Measurements from ENCODE around the gene AOC1.

Gene AOC1

DNA sequence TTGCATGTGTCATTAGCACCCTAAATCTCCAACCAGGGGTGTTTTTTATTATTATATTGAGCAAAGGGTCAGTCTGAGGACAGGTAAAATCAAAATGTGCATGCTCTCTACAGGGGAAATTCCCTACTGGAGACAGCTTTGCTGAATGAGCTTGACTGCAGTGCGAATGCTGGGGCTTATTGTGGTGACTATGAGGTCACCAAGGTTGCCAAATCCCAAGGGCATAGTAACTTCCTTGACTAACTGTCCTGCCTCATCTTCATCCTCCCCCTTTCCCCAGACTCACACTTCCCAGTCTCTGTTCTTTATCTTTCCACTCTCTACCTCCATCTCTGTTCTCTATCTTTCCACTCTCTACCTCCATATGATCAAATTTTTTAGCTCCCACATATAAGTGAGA lies 22.9 kb upstream of the AOC1 start:
- Histone ChIP-seq H3K79me1 (ENCODE audit: low read length) (no peaks in the 10 kb centered on the region), H4K5ac (ENCODE audit: low read length) (no peak overlapping the region), H2AK5ac (ENCODE audit: low read length) (no peak overlapping the region), H3K9ac (ENCODE audit: low read length) (no peak overlapping the region), H3K4me2 (ENCODE audit: low read length) (no peak overlapping the region), H4K8ac (ENCODE audit: low read depth, low read length) (no peak overlapping the region), H3K4me1 (ENCODE audit: control insufficient read depth, low read depth, low read length) (no peaks in the 10 kb centered on the region), H3K4me3 (ENCODE audit: low read length) (no peak overlapping the region), H2BK5ac (ENCODE audit: low read length) (no peak overlapping the region), H3K4ac (ENCODE audit: low read depth, low read length) (no peak overlapping the region), H3K23ac (ENCODE audit: low read length) (no peak overlapping the region), H3K79me2 (ENCODE audit: control insufficient read depth, insufficient read depth, low read length) (no peaks in the 10 kb centered on the region), H3K27me3 (ENCODE audit: insufficient read depth, low read length, poor library complexity) (no peaks in the 10 kb centered on the region), H3K36me3 (ENCODE audit: control insufficient read depth, insufficient read depth, low read length) (no peaks in the 10 kb centered on the region), H3K18ac (ENCODE audit: low read length) (no peak overlapping the region), H3K27ac (ENCODE audit: low read depth, low read length) (no peak overlapping the region), H3K56ac (ENCODE audit: low read length) (no peak overlapping the region), H2BK15ac (replicated peaks; ENCODE audit: low read depth) (no peak overlapping the region), H2BK120ac (ENCODE audit: low read depth, low read length) (no peak overlapping the region)
- DNase-seq: no peak
- WGBS (ENCODE audit: extremely low coverage, insufficient coverage, low lambda C conversion rate): no CpG with 5 or more reads among the region's 1 CpG

- no CpG with 5 or more reads among the region's 1 CpG for WGBS (ENCODE audit: extremely low coverage, insufficient coverage, low lambda C conversion rate)
- Histone ChIP-seq H3K79me1 (ENCODE audit: low read length) (no peaks in the 10 kb centered on the region), H3K4me2 (ENCODE audit: low read length) (no peak overlapping the region), H3K56ac (ENCODE audit: low read length) (no peak overlapping the region), H2AK5ac (ENCODE audit: low read length) (no peak overlapping the region), H3K27ac (ENCODE audit: low read depth, low read length) (no peak overlapping the region), H3K79me2 (ENCODE audit: control insufficient read depth, insufficient read depth, low read length) (no peaks in the 10 kb centered on the region), H3K36me3 (ENCODE audit: control insufficient read depth, insufficient read depth, low read length) (no peaks in the 10 kb centered on the region), H3K27me3 (ENCODE audit: insufficient read depth, low read length, poor library complexity) (no peaks in the 10 kb centered on the region), H4K8ac (ENCODE audit: low read depth, low read length) (no peak overlapping the region), H3K4me3 (ENCODE audit: low read length) (no peak overlapping the region), H2BK15ac (replicated peaks; ENCODE audit: low read depth) (no peak overlapping the region), H3K18ac (ENCODE audit: low read length) (no peak overlapping the region), H2BK5ac (ENCODE audit: low read length) (no peak overlapping the region), H3K4me1 (ENCODE audit: control insufficient read depth, low read depth, low read length) (no peaks in the 10 kb centered on the region), H2BK120ac (ENCODE audit: low read depth, low read length) (no peak overlapping the region), H4K5ac (ENCODE audit: low read length) (no peak overlapping the region), H3K4ac (ENCODE audit: low read depth, low read length) (no peak overlapping the region), H3K23ac (ENCODE audit: low read length) (no peak overlapping the region), H3K9ac (ENCODE audit: low read length) (no peak overlapping the region)
- DNase-seq: no peak
Observed at GRCh38 chr7:150830937-150831336, 21.4 kb upstream of the AOC1 start.

- no peak overlapping the region for H2BK120ac ChIP-seq (ENCODE audit: low read depth, low read length)
- no peaks in the 10 kb centered on the region for H3K36me3 ChIP-seq (ENCODE audit: control insufficient read depth, insufficient read depth, low read length)
- DNase-seq: no peak
- no peak overlapping the region for H2BK15ac ChIP-seq (replicated peaks; ENCODE audit: low read depth)
- H3K56ac ChIP-seq (ENCODE audit: low read length): no peak overlapping the region
- H3K4me1 ChIP-seq (ENCODE audit: control insufficient read depth, low read depth, low read length): no peaks in the 10 kb centered on the region
- no peak overlapping the region for H2AK5ac ChIP-seq (ENCODE audit: low read length)
- no peak overlapping the region for H3K4me2 ChIP-seq (ENCODE audit: low read length)
- no peak overlapping the region for H2BK5ac ChIP-seq (ENCODE audit: low read length)
- no peaks in the 10 kb centered on the region for H3K79me2 ChIP-seq (ENCODE audit: control insufficient read depth, insufficient read depth, low read length)
- no peak overlapping the region for H4K5ac ChIP-seq (ENCODE audit: low read length)
- H3K27ac ChIP-seq (ENCODE audit: low read depth, low read length): no peak overlapping the region
- H3K4me3 ChIP-seq (ENCODE audit: low read length): no peak overlapping the region
- H3K23ac ChIP-seq (ENCODE audit: low read length): no peak overlapping the region
- no peaks in the 10 kb centered on the region for H3K27me3 ChIP-seq (ENCODE audit: insufficient read depth, low read length, poor library complexity)
- WGBS (ENCODE audit: extremely low coverage, insufficient coverage, low lambda C conversion rate): no CpG with 5 or more reads among the region's 1 CpG
- no peak overlapping the region for H4K8ac ChIP-seq (ENCODE audit: low read depth, low read length)
- no peaks in the 10 kb centered on the region for H3K79me1 ChIP-seq (ENCODE audit: low read length)
- H3K4ac ChIP-seq (ENCODE audit: low read depth, low read length): no peak overlapping the region
- no peak overlapping the region for H3K9ac ChIP-seq (ENCODE audit: low read length)
- no peak overlapping the region for H3K18ac ChIP-seq (ENCODE audit: low read length)
Observed at GRCh38 chr7:150831851-150832250, 20.5 kb upstream of the AOC1 start.

DNA sequence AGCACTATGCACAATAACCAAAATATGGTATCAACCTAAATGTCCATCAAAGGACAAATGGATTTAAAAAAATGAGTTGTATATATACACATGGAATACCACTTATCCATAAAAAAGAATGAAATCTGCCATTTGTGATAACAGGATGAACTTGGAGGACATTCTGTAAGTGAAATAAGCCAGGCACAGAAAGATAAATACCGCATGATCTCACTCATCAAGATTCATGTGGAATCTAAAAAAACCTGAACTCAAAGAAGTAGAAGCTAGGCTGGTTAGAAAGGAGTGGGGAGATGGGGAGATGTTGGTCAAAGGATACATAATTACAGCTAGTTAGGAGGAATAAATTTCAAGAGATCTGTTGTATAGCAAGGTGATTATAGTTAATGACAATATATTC lies 17.3 kb upstream of the AOC1 start:
- H3K4me1 ChIP-seq (ENCODE audit: control insufficient read depth, low read depth, low read length): no peaks in the 10 kb centered on the region
- no peak overlapping the region for H3K23ac ChIP-seq (ENCODE audit: low read length)
- H2BK120ac ChIP-seq (ENCODE audit: low read depth, low read length): no peak overlapping the region
- H2AK5ac ChIP-seq (ENCODE audit: low read length): no peak overlapping the region
- H3K4me3 ChIP-seq (ENCODE audit: low read length): no peak overlapping the region
- no peaks in the 10 kb centered on the region for H3K27me3 ChIP-seq (ENCODE audit: insufficient read depth, low read length, poor library complexity)
- no peak overlapping the region for H3K56ac ChIP-seq (ENCODE audit: low read length)
- no peak overlapping the region for H2BK15ac ChIP-seq (replicated peaks; ENCODE audit: low read depth)
- no peak overlapping the region for H4K5ac ChIP-seq (ENCODE audit: low read length)
- no peaks in the 10 kb centered on the region for H3K79me1 ChIP-seq (ENCODE audit: low read length)
- no peak overlapping the region for H3K9ac ChIP-seq (ENCODE audit: low read length)
- no peak for DNase-seq
- no peaks in the 10 kb centered on the region for H3K79me2 ChIP-seq (ENCODE audit: control insufficient read depth, insufficient read depth, low read length)
- no peak overlapping the region for H4K8ac ChIP-seq (ENCODE audit: low read depth, low read length)
- no peak overlapping the region for H2BK5ac ChIP-seq (ENCODE audit: low read length)
- H3K18ac ChIP-seq (ENCODE audit: low read length): no peak overlapping the region
- no peak overlapping the region for H3K4ac ChIP-seq (ENCODE audit: low read depth, low read length)
- no peaks in the 10 kb centered on the region for H3K36me3 ChIP-seq (ENCODE audit: control insufficient read depth, insufficient read depth, low read length)
- WGBS (ENCODE audit: extremely low coverage, insufficient coverage, low lambda C conversion rate): no CpG with 5 or more reads among the region's 1 CpG
- H3K4me2 ChIP-seq (ENCODE audit: low read length): no peak overlapping the region
- H3K27ac ChIP-seq (ENCODE audit: low read depth, low read length): no peak overlapping the region

DNA sequence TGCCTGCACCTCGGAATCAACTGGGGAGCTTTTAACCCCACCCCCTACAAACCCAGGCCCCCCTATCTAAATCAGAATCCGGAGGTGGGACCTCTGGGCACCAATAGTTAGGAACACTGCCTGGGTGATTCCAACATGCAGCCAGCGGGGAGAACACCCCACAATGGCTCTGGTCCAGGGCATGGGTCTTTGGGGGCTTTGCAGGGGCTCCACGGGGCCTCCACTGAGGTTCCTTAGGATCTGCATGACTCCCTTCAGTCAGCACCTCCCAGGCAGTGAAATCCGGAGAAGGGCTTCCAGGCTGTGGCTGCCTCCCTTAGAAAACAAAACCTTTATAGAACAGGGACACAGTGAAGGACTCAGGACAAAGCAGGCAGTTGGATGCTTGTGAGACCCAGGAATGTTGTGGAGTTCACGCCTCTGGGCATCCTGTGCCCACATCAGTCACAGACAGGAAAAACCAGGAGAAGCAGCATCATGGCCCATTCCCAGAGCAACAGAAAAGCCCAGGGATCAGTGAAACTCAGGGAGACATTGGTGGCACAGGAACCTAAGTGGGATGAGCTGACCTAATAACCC lies 16.5 kb upstream of the AOC1 start:
- WGBS (ENCODE audit: extremely low coverage, insufficient coverage, low lambda C conversion rate): no CpG with 5 or more reads among the region's 6 CpGs
- Histone ChIP-seq H3K36me3 (ENCODE audit: control insufficient read depth, insufficient read depth, low read length) (no peaks in the 10 kb centered on the region), H3K4me1 (ENCODE audit: control insufficient read depth, low read depth, low read length) (no peaks in the 10 kb centered on the region), H3K27me3 (ENCODE audit: insufficient read depth, low read length, poor library complexity) (no peaks in the 10 kb centered on the region), H3K4me2 (ENCODE audit: low read length) (no peak overlapping the region), H4K5ac (ENCODE audit: low read length) (no peak overlapping the region), H3K23ac (ENCODE audit: low read length) (no peak overlapping the region), H3K79me2 (ENCODE audit: control insufficient read depth, insufficient read depth, low read length) (no peaks in the 10 kb centered on the region), H3K27ac (ENCODE audit: low read depth, low read length) (no peak overlapping the region), H2BK5ac (ENCODE audit: low read length) (no peak overlapping the region), H2BK15ac (replicated peaks; ENCODE audit: low read depth) (no peak overlapping the region), H3K18ac (ENCODE audit: low read length) (no peak overlapping the region), H3K4ac (ENCODE audit: low read depth, low read length) (no peak overlapping the region), H2BK120ac (ENCODE audit: low read depth, low read length) (no peak overlapping the region), H2AK5ac (ENCODE audit: low read length) (no peak overlapping the region), H3K9ac (ENCODE audit: low read length) (no peak overlapping the region), H3K4me3 (ENCODE audit: low read length) (no peak overlapping the region), H3K79me1 (ENCODE audit: low read length) (no peaks in the 10 kb centered on the region), H3K56ac (ENCODE audit: low read length) (no peak overlapping the region), H4K8ac (ENCODE audit: low read depth, low read length) (no peak overlapping the region)
- DNase-seq: no peak

DNA sequence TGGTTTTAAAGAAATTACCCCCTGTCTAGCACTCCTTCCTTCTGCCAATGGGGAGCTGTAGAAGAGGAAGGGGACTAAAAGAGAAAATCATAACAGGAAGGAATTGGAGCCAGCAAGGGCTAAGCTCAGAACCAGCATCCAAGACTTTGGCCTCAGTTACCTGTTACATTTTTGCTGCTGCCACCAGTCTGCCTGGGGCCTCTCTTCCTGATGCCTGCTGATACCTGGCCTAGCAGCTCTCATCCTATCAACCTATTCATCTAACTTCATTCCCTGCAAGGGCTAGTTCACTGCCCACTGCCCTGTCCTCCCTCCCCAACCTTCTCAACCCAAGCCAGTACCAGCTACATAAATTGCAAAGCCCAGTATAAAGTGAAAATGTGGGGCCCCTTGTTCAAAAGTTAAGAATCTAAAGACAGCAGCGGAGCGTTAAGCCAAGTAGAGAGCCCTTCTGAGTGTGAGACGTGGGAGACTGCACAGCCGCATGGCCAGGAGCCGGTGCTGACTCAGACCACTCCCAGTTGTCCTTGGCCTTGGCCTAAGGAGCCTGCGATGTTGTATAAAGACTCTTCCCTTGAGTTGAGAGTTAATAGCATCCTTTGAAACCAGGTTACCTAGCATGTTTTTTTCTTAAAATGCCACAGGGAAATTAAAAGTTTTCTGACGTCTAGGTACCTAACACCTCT lies 13.2 kb upstream of the AOC1 start:
- Histone ChIP-seq H2AK5ac (ENCODE audit: low read length) (no peak overlapping the region), H3K18ac (ENCODE audit: low read length) (no peak overlapping the region), H3K27ac (ENCODE audit: low read depth, low read length) (no peak overlapping the region), H3K27me3 (ENCODE audit: insufficient read depth, low read length, poor library complexity) (no peaks in the 10 kb centered on the region), H3K4me2 (ENCODE audit: low read length) (no peak overlapping the region), H3K79me1 (ENCODE audit: low read length) (no peaks in the 10 kb centered on the region), H2BK120ac (ENCODE audit: low read depth, low read length) (no peak overlapping the region), H2BK5ac (ENCODE audit: low read length) (no peak overlapping the region), H3K4ac (ENCODE audit: low read depth, low read length) (no peak overlapping the region), H3K4me3 (ENCODE audit: low read length) (no peak overlapping the region), H3K23ac (ENCODE audit: low read length) (no peak overlapping the region), H3K4me1 (ENCODE audit: control insufficient read depth, low read depth, low read length) (no peaks in the 10 kb centered on the region), H3K79me2 (ENCODE audit: control insufficient read depth, insufficient read depth, low read length) (no peaks in the 10 kb centered on the region), H3K36me3 (ENCODE audit: control insufficient read depth, insufficient read depth, low read length) (no peaks in the 10 kb centered on the region), H3K9ac (ENCODE audit: low read length) (no peak overlapping the region), H4K5ac (ENCODE audit: low read length) (no peak overlapping the region), H4K8ac (ENCODE audit: low read depth, low read length) (no peak overlapping the region), H3K56ac (ENCODE audit: low read length) (no peak overlapping the region), H2BK15ac (replicated peaks; ENCODE audit: low read depth) (no peak overlapping the region)
- no peak for DNase-seq
- WGBS (ENCODE audit: extremely low coverage, insufficient coverage, low lambda C conversion rate): no CpG with 5 or more reads among the region's 7 CpGs

Measured in mesendoderm (in vitro differentiated cells).